ENCODE results near the gene POLR1C.
A peak's percentile ranks its signal among the peaks of the same experiment; 100 is the strongest.

POLR1C gene

GRCh38 chr6:43506667-43507471 lies 10.0 kb upstream of the POLR1C start:
- DNase-seq (ENCODE audit: extremely low read depth, low read depth), result peak; percentile 56
- TF ChIP-seq CTCF (IDR thresholded peaks at IDR 0.05; ENCODE audit: low read depth, low read length), result peak; percentile 93

GRCh38 chr6:43508481-43509141 lies 8.3 kb upstream of the POLR1C start:
- no peak for DNase-seq (ENCODE audit: extremely low read depth, low read depth)
- TF ChIP-seq CTCF (IDR thresholded peaks at IDR 0.05; ENCODE audit: low read depth, low read length), result no peak

GRCh38 chr6:43509142-43509983 lies 7.5 kb upstream of the POLR1C start:
- no peak for DNase-seq (ENCODE audit: extremely low read depth, low read depth)
- no peak for TF ChIP-seq CTCF (IDR thresholded peaks at IDR 0.05; ENCODE audit: low read depth, low read length)

- peak; percentile 65 for DNase-seq (ENCODE audit: extremely low read depth, low read depth)
Observed at GRCh38 chr6:43509984-43510826, 6.7 kb upstream of the POLR1C start, which contains the start of gene LRRC73. Gene LRRC73, minus strand, starts transcription at chr6:43510346. Its CDS starts 561 bp downstream, at chr6:43509785.

GRCh38 chr6:43510827-43511163 lies 6.1 kb upstream of the POLR1C start:
- DNase-seq (ENCODE audit: extremely low read depth, low read depth), result no peak

More at GRCh38 chr6:43509984-43510826, 6.7 kb upstream of the POLR1C start, which contains the start of gene LRRC73:
- TF ChIP-seq CTCF (IDR thresholded peaks at IDR 0.05; ENCODE audit: low read depth, low read length), result no peak

More at GRCh38 chr6:43510827-43511163, 6.1 kb upstream of the POLR1C start:
- TF ChIP-seq CTCF (IDR thresholded peaks at IDR 0.05; ENCODE audit: low read depth, low read length), result no peak
